ENCODE results near the gene MME.

Gene MME

DNA sequence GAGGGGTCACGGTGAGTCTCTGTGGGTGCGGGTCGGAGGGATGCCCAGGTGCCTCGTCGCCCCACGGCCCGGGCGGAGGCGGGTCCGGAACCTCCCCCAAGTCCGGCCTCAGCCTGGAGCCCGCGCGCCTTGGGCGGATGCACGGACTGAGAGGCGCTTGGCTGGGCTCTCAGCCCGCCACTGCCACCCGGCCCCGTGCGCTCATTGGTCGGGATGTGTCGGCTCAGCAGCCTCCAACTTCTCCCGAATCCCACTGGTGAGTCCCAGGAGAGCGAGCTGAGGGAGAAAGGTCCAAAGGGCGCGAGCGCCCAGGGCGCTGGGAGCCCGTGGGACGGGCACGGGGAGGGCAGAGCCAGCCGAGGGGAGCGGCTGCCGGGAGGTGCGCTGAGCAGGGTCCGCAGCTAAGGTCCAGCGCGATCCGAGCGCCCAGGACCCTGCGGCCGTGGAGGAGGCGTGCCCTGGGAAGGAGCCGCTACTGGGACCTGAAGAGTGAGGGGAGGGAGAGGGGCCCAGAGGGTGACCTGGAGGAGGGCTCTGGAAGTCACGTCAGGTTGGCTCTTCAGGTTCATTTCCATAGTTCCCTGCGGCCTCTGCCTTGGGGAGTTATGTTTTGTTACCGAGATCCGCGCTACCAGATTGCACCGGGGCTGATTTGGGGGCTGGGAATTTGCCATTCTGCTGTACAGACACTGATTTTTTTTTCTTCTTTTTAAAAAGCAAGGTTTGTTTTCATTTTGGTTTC is at the start of gene MME:
Gene MME (plus strand): TSS at position 574 of the 742 bp plus-strand sequence. CDS start 3,849 bp downstream, outside the sequence.
- Mint-ChIP-seq H3K4me3 (peak within 1 kb of the TSS; percentile 12), H3K27me3 (peaks cover 34% of the 10 kb centered on the region), H3K4me1 (peaks cover 13% of the 10 kb centered on the region), H3K36me3 (no peaks in the 10 kb centered on the region), H3K9me3 (no peaks in the 10 kb centered on the region), H3K27ac (no peak within 1 kb of the TSS)

DNA sequence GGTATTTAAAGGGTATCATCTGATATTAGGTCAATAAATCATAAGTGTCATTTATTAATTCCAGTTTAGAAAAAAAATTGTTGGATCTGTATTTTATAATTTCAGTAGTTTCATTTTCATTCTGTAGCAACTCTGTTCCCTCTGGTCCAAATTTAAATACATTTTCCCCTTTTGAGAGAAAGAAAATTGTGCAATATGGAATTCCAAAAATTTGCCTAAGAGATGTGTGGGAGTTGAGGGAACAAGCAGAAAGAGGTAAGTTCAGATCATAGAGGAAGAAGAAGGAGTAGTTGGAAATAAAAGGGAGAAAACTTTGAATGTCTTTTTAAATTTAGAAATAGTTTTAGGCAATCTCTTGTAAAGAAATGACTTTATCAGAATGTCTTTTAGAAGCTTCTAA is 48.9 kb upstream of the MME start:
- peaks cover 3% of the 10 kb centered on the region for H3K9me3 Mint-ChIP-seq
- H3K27me3 Mint-ChIP-seq, result no peaks in the 10 kb centered on the region
- no peak overlapping the region for H3K4me3 Mint-ChIP-seq
- no peak overlapping the region for H3K27ac Mint-ChIP-seq
- no peaks in the 10 kb centered on the region for H3K36me3 Mint-ChIP-seq
- H3K4me1 Mint-ChIP-seq, result no peaks in the 10 kb centered on the region

DNA sequence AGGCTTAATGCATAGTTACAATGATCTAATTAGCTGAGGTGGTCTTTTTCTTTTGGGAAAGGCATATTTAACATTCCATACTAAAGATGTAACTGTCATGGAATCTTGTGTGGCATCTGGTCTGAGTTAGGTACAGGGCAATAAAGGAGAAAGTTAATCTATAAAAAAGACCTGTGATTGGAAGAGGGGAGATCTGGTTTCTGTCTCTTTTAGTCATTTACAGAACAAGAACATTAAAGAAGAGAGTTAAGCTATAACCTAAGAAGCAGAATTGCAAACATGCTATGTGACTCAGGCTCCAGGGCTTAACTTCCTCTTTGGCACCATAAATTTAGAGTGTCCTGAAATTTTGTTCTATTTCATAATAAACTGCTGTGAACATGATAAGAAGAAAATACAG is 47.2 kb upstream of the MME start:
- H3K4me3 Mint-ChIP-seq, result no peak overlapping the region
- no peaks in the 10 kb centered on the region for H3K4me1 Mint-ChIP-seq
- H3K9me3 Mint-ChIP-seq, result peaks cover 3% of the 10 kb centered on the region
- no peaks in the 10 kb centered on the region for H3K36me3 Mint-ChIP-seq
- H3K27ac Mint-ChIP-seq, result no peak overlapping the region
- no peaks in the 10 kb centered on the region for H3K27me3 Mint-ChIP-seq

DNA sequence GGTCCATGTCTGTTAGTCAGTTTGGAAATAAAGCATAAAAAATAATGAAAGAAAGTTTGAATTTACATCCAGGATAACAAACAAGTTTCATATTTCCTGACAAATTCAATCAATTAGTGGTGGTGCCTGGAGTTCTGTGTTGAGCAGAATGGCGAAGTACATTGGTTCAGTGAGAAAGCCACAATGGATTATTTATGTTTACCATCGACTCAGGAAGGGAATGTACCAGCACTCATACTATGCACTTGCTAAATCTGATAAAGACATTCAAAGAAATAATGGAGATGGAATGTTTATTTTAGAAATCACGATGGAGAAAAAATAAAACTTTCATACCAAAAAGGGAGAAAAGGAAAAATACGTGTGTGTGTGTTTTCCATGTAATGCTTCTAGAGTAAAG is 45.3 kb upstream of the MME start:
- H3K36me3 Mint-ChIP-seq, result no peaks in the 10 kb centered on the region
- no peaks in the 10 kb centered on the region for H3K4me1 Mint-ChIP-seq
- no peak overlapping the region for H3K27ac Mint-ChIP-seq
- no peaks in the 10 kb centered on the region for H3K27me3 Mint-ChIP-seq
- no peak overlapping the region for H3K4me3 Mint-ChIP-seq
- H3K9me3 Mint-ChIP-seq, result no peaks in the 10 kb centered on the region

DNA sequence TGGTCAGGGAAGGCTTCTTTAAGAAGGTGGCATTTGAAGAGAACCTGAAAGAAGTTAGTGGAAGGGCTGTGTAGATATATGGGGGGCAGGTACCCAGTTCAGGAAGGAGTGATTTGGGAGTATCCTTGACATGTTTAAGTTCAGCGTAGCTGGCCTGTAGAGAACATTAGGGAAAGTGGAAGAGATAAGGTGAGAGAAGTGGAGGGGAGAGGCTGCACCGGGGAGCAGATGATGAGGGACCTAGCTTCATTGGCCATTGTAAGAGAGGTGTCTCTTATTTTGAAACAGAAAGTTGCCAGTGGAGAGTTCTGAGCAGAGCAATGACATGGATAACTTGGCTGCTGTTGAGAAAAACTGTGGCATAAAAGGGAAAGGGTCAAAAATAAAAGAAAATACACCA is 44.6 kb upstream of the MME start:
- H3K9me3 Mint-ChIP-seq, result no peaks in the 10 kb centered on the region
- no peak overlapping the region for H3K4me3 Mint-ChIP-seq
- no peaks in the 10 kb centered on the region for H3K4me1 Mint-ChIP-seq
- H3K27me3 Mint-ChIP-seq, result no peaks in the 10 kb centered on the region
- no peaks in the 10 kb centered on the region for H3K36me3 Mint-ChIP-seq
- no peak overlapping the region for H3K27ac Mint-ChIP-seq

DNA sequence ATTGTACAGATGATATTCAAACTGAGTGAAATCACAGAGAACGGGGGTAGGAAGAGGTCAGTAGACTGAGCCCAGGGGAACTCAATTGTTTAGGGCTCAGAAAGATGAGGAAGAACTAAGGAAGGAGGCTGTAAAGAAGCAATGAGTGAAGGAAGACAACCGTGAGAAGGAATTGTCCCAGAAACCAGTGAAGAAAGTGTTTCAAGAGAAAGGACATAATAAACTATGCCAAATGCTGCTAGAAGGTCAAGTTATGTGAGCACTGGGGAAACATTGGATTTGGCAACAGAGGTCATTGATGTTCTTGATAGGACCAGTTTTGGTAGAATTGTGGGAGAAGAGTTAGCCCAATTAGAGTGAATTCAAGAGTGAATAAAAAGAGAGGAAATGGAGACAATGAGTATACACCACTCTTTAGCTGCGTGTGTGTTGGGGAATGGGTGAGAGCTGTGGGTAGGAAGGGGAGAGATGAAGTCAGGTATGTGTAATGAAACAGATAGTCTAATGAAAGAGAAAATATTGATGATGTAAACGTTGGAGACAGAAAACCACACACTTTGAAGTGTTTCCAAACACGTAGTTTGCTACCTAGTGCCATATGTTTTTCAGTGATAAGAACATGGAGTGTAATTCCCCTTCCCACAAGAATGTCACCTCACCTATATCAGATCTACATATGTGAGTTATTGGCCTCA is 42.5 kb upstream of the MME start:
- H3K9me3 Mint-ChIP-seq, result no peaks in the 10 kb centered on the region
- H3K27me3 Mint-ChIP-seq, result no peaks in the 10 kb centered on the region
- H3K4me3 Mint-ChIP-seq, result no peak overlapping the region
- H3K4me1 Mint-ChIP-seq, result no peaks in the 10 kb centered on the region
- H3K36me3 Mint-ChIP-seq, result no peaks in the 10 kb centered on the region
- H3K27ac Mint-ChIP-seq, result no peak overlapping the region

DNA sequence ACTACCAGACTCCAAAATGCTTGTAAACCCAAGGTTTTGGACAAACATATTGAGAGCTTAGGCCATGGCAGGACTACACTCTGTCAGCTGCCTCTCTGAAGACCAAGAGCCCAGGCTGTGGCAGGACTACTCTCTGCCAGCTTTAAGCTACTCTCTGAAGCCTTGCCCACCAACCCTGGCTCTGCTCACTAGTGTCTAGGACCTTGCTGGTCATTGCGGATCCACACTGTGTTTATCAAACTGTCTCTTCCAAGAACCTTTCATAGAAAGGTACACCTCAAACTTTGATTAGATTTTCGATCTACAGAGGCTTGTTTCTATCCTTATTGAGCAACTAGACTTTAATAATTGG is 41.9 kb upstream of the MME start:
- H3K9me3 Mint-ChIP-seq, result no peaks in the 10 kb centered on the region
- H3K27me3 Mint-ChIP-seq, result no peaks in the 10 kb centered on the region
- H3K4me1 Mint-ChIP-seq, result no peaks in the 10 kb centered on the region
- H3K4me3 Mint-ChIP-seq, result no peak overlapping the region
- no peaks in the 10 kb centered on the region for H3K36me3 Mint-ChIP-seq
- H3K27ac Mint-ChIP-seq, result no peak overlapping the region

DNA sequence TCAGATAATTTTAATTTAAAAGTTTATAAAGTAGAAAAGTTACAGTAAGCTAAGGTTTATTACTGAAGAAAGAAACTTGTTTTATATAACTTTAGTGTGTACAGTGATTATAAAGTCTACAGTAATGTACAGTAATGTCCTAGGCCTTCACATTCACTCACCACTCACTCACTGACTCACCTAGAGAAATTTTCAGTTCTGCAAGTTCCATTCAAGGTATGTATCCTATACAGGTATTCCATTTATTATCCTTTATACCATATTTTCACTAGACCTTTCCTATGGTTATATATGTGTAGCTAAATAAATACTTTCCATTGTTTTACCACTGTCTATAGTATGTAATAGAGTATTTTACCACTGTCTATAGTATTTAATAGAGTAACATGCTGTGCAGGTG is 33.2 kb upstream of the MME start:
- Mint-ChIP-seq H3K9me3 (peaks cover 7% of the 10 kb centered on the region), H3K4me3 (no peak overlapping the region), H3K36me3 (no peaks in the 10 kb centered on the region), H3K4me1 (no peaks in the 10 kb centered on the region), H3K27ac (no peak overlapping the region), H3K27me3 (peaks cover 1% of the 10 kb centered on the region)

DNA sequence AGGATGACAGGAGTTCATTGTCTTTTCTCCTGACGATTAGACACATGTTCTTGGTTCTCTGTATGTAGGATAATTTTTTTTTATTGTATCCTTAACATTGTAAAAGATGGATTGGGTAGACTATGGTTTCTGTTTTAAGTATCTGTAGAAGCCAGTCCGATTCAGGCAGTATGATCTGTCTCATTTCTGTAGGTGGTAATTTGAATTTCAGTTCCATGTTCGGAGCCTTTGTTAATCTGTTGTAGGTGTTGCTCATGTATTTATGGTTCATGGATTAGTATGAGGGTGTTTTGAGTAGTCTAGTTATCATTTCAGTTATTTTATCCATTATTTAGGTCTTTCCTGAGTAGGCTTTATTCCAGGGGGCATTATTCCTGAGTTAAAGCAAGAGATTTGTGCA is 32.4 kb upstream of the MME start:
- Mint-ChIP-seq H3K36me3 (no peaks in the 10 kb centered on the region), H3K27me3 (peaks cover 1% of the 10 kb centered on the region), H3K4me3 (no peak overlapping the region), H3K27ac (no peak overlapping the region), H3K9me3 (peaks cover 7% of the 10 kb centered on the region), H3K4me1 (no peaks in the 10 kb centered on the region)

DNA sequence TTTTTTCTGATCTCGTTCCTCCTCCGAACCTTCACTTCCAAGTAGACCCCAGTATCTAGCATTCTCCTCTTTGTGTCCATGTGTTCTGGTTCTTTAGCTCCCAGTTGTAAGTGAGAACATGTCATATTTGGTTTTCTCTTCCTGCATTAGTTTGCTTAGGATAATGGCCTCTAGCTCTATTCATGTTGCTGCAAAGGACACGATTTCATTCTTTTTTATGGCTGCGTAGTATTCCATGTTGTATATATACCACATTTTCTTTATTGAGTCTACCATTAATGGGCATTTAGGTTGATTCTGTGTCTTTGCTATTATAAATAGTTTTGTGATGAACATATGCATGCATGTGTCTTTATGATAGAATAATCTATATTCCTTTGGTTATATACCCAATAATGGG is 30.2 kb upstream of the MME start:
- no peaks in the 10 kb centered on the region for H3K4me1 Mint-ChIP-seq
- peaks cover 13% of the 10 kb centered on the region for H3K9me3 Mint-ChIP-seq
- no peak overlapping the region for H3K4me3 Mint-ChIP-seq
- no peak overlapping the region for H3K27ac Mint-ChIP-seq
- H3K27me3 Mint-ChIP-seq, result peaks cover 1% of the 10 kb centered on the region
- H3K36me3 Mint-ChIP-seq, result no peaks in the 10 kb centered on the region

DNA sequence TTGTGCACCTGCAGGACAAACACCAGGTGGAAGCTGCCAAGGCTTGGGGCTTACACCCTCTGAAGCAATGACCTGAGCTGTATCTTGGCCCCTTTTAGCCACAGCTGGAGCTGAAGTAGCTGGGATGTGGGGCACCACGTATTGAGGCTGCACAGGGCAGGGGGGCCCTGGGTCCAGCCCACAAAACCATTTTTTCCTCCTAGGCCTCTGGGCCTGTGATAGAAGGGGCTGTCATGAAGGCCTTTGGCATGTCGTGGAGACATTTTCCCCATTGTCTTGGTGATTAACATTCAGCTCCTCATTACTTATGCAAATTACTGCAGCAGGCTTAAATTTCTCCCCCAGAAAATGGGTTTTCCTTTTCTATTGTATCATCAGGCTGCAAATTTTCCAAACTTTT is 27.6 kb upstream of the MME start:
- H3K9me3 Mint-ChIP-seq, result peaks cover 13% of the 10 kb centered on the region
- no peaks in the 10 kb centered on the region for H3K4me1 Mint-ChIP-seq
- H3K27me3 Mint-ChIP-seq, result no peaks in the 10 kb centered on the region
- no peaks in the 10 kb centered on the region for H3K36me3 Mint-ChIP-seq
- H3K27ac Mint-ChIP-seq, result no peak overlapping the region
- H3K4me3 Mint-ChIP-seq, result no peak overlapping the region

DNA sequence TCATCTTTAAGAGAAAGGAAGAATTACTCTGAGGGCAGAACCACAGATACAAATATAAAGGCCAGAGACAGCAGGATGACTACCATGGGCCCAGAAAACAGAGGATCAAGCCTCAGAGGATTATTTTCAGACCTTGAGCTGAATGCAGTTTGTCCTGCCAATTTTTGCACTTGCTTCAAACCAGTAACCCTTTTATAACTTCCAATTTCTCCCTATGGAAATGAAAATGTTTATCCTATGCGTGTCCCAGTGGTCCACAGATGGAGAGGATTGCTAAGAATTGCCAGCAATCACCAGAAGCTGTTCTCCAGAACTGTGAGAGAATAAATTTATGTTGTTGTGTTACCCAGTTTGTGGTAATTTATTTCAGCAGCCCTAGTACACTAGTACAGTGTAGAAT is 26.4 kb upstream of the MME start:
- Mint-ChIP-seq H3K36me3 (no peaks in the 10 kb centered on the region), H3K4me1 (no peaks in the 10 kb centered on the region), H3K27ac (no peak overlapping the region), H3K4me3 (no peak overlapping the region), H3K27me3 (no peaks in the 10 kb centered on the region), H3K9me3 (peaks cover 13% of the 10 kb centered on the region)

DNA sequence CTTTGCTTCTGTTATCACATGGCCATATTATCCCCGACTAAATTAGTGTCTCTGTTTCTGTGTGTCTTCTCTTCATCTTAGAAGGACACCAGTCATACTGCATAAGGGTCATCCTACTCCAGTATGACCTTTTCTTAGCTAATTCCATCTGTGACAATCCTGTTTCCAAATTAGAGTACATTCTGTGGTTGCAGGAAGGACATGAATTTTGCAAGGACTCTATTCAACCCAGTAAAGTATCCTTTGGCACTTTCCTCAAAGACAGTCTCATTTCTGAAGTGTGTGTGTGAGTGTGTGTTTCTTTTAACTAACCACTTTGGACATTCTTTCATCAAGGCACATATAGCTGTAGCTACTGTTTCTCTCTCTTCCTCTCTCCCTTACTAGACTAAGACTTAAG is 15.2 kb upstream of the MME start:
- Mint-ChIP-seq H3K4me1 (no peaks in the 10 kb centered on the region), H3K27me3 (no peaks in the 10 kb centered on the region), H3K4me3 (no peak overlapping the region), H3K36me3 (no peaks in the 10 kb centered on the region), H3K9me3 (peaks cover 5% of the 10 kb centered on the region), H3K27ac (no peak overlapping the region)

DNA sequence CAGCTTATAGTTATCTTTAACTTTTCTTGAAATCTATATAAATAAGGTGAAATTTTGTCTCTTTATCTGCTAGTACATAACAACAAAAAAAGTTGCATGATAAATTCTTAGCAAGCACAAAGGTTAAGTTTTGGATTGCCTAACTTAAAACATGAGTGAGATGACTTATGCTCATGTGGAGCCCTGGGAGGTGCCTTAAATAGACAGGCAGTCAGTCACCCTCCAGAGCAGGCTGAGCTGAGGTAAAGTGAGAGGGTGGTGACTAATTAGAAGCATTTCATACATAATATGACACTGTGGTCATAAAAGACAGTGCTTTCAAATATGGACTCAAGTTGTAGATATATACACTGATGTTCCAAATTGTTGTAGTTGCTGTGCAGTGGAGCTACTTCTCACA is 14.6 kb upstream of the MME start:
- Mint-ChIP-seq H3K27ac (no peak overlapping the region), H3K4me1 (no peaks in the 10 kb centered on the region), H3K27me3 (no peaks in the 10 kb centered on the region), H3K9me3 (peaks cover 5% of the 10 kb centered on the region), H3K4me3 (no peak overlapping the region), H3K36me3 (no peaks in the 10 kb centered on the region)

DNA sequence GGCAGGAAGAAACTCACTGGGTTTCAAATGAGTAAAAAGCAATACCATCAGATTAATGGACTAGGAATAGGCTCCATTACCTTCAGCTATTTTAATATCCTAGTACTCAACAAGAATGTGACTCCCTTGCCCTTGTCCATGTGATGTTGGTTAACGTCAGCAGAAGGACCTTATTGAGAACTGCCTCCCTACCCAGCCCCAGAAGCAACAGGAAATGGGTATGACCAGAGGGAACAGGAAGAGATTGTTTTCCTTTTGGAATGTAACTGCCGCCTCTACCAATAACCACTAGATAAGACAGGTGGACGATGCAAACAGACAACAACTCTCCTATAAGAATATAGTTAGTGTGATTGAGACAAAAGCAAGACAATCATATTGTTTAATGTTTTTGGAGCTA is 10.4 kb upstream of the MME start:
- Mint-ChIP-seq H3K36me3 (no peaks in the 10 kb centered on the region), H3K27me3 (no peaks in the 10 kb centered on the region), H3K4me3 (no peak overlapping the region), H3K9me3 (no peaks in the 10 kb centered on the region), H3K27ac (no peak overlapping the region), H3K4me1 (no peaks in the 10 kb centered on the region)

DNA sequence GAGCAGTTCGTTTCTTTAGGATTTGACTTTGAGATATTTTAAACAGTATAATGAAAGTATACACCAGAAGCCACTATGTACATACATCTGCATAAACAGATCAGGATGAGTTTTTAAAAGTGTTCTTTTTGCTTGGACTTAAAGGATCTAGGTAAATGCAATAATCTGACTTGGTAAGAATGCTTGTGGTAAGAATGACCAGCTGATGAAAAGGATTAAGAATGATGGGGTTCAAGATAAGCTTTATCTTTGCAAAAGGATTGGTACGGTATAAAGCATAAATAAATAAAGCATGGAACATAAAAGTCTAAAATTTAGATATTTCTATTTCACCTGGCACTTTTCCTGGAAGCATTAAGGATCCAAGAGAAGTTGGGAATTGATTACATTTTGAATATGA is 9.8 kb upstream of the MME start:
- no peak overlapping the region for H3K27ac Mint-ChIP-seq
- no peak overlapping the region for H3K4me3 Mint-ChIP-seq
- H3K36me3 Mint-ChIP-seq, result no peaks in the 10 kb centered on the region
- H3K9me3 Mint-ChIP-seq, result no peaks in the 10 kb centered on the region
- no peaks in the 10 kb centered on the region for H3K27me3 Mint-ChIP-seq
- H3K4me1 Mint-ChIP-seq, result no peaks in the 10 kb centered on the region

DNA sequence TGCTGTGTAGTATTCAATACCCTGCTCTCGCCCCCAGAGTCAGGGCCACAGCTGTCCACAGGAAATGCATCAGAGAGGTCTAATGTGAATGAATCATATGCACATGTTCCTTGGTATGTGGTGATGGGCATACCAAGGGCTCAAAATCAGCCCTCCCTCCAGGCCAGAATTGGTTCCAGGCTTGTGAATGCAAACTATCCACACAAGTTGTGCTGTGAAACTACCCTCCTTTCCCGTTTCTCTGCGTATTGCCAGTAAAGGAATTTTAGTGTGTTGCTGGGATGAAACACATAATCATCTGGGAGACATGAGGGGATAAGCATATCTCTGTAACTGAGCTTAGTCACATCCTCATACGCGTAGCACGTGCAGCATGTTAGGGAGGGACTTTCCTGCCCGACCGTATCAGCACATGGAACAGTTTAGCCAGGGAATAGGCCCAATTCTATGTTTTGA is 9.2 kb upstream of the MME start:
- H3K4me3 Mint-ChIP-seq, result no peak overlapping the region
- no peaks in the 10 kb centered on the region for H3K27me3 Mint-ChIP-seq
- no peaks in the 10 kb centered on the region for H3K36me3 Mint-ChIP-seq
- H3K9me3 Mint-ChIP-seq, result no peaks in the 10 kb centered on the region
- no peaks in the 10 kb centered on the region for H3K4me1 Mint-ChIP-seq
- no peak overlapping the region for H3K27ac Mint-ChIP-seq
